ENCODE results near the gene TMEM269.

TMEM269 gene

GRCh38 chr1:42737257-42737656 is 47.5 kb upstream of the TMEM269 start:
- Mint-ChIP-seq H3K27ac (peak overlapping the region in 1 of 3 experiments; percentile 17), H3K36me3 (ENCODE audit: low read depth) (no peaks in the 10 kb centered on the region), H3K27me3 (ENCODE audit: low read depth) (no peaks in the 10 kb centered on the region), H3K4me3 (no peak overlapping the region), H3K9me3 (no peaks in the 10 kb centered on the region), H3K4me1 (peaks cover 26% of the 10 kb centered on the region)
- no peak for TF ChIP-seq CTCF (IDR thresholded peaks at IDR 0.05; ENCODE audit: unreplicated experiment in 3 of 3)

GRCh38 chr1:42737986-42738677 is 46.7 kb upstream of the TMEM269 start:
- TF ChIP-seq CTCF (IDR thresholded peaks at IDR 0.05; ENCODE audit: unreplicated experiment in 3 of 3): no peak
- Mint-ChIP-seq H3K27ac (peak overlapping the region in 1 of 3 experiments; percentile 99), H3K4me3 (peak overlapping the region in 2 of 3 experiments; percentile 26 to 79), H3K4me1 (peaks cover 35% of the 10 kb centered on the region), H3K9me3 (no peaks in the 10 kb centered on the region), H3K27me3 (ENCODE audit: low read depth) (no peaks in the 10 kb centered on the region), H3K36me3 (ENCODE audit: low read depth) (no peaks in the 10 kb centered on the region)

GRCh38 chr1:42738678-42739226 is 46.0 kb upstream of the TMEM269 start:
- Mint-ChIP-seq H3K27me3 (ENCODE audit: low read depth) (no peaks in the 10 kb centered on the region), H3K27ac (peak overlapping the region; percentile 89 to 99 (median 96)), H3K4me3 (peak overlapping the region; percentile 75 to 79 (median 76)), H3K9me3 (no peaks in the 10 kb centered on the region), H3K4me1 (peaks cover 41% of the 10 kb centered on the region), H3K36me3 (ENCODE audit: low read depth) (no peaks in the 10 kb centered on the region)
- TF ChIP-seq CTCF (IDR thresholded peaks at IDR 0.05; ENCODE audit: unreplicated experiment in 3 of 3): no peak

- Mint-ChIP-seq H3K9me3 (no peaks in the 10 kb centered on the region), H3K4me3 (peak within 1 kb of the TSS; percentile 75 to 79 (median 76)), H3K27ac (peak within 1 kb of the TSS; percentile 96 to 99 (median 98)), H3K36me3 (ENCODE audit: low read depth) (peaks cover under 1% of the 10 kb centered on the region), H3K4me1 (peaks cover 43% of the 10 kb centered on the region), H3K27me3 (ENCODE audit: low read depth) (no peaks in the 10 kb centered on the region)
- no peak for TF ChIP-seq CTCF (IDR thresholded peaks at IDR 0.05; ENCODE audit: unreplicated experiment in 3 of 3)
Measured at GRCh38 chr1:42739753-42740700, 44.8 kb upstream of the TMEM269 start, which contains the start of gene CLDN19. TSS of gene CLDN19 (minus strand) at chr1:42740236. CDS start at chr1:42740063, 173 bp downstream.

- no peaks in the 10 kb centered on the region for H3K27me3 Mint-ChIP-seq (ENCODE audit: low read depth)
- peaks cover 47% of the 10 kb centered on the region for H3K4me1 Mint-ChIP-seq
- no peak for TF ChIP-seq CTCF (IDR thresholded peaks at IDR 0.05; ENCODE audit: unreplicated experiment in 3 of 3)
- H3K36me3 Mint-ChIP-seq (ENCODE audit: low read depth): peaks cover 9% of the 10 kb centered on the region
- H3K27ac Mint-ChIP-seq: peak overlapping the region; percentile 96 to 99 (median 98)
- H3K9me3 Mint-ChIP-seq: no peaks in the 10 kb centered on the region
- peak overlapping the region; percentile 42 to 66 (median 59) for H3K4me3 Mint-ChIP-seq
Measured at GRCh38 chr1:42740851-42741580, 43.8 kb upstream of the TMEM269 start.

Data from nephron (organoid).